Osteoblast (primary cell): ENCODE results near the gene PPP6R1. TPM values are rescaled to one million over a fixed set of nuclear protein-coding genes. Genes with fewer than 3 reads are reported as not detected.

ENCODE experiments used
- DNase-seq: peaks from one replicate; pipeline ENCODE4 v3.0.0; 2011; ENCODE audit warnings: low spot score, mixed read lengths; ENCODE audit not compliant: insufficient read length; ENCODE audit errors: missing footprints
- H2AFZ ChIP-seq: 2 replicates; pipeline ENCODE4 v1.6.0; 2011; ENCODE audit warnings: mild to moderate bottlenecking, low read length
- H3K27ac ChIP-seq: 2 replicates; pipeline ENCODE4 v1.5.1; 2011; ENCODE audit warnings: mild to moderate bottlenecking, low read depth, low read length, moderate library complexity
- H3K27me3 ChIP-seq: 2 replicates; pipeline ENCODE4 v1.6.0; 2012; ENCODE audit warnings: mild to moderate bottlenecking, control low read depth, inconsistent platforms, low read length, moderate library complexity; ENCODE audit not compliant: insufficient read depth
- H3K36me3 ChIP-seq: 2 replicates; pipeline ENCODE4 v1.5.1; 2011; ENCODE audit warnings: mild to moderate bottlenecking, low read length, control low read depth, moderate library complexity; ENCODE audit not compliant: insufficient read depth
- H3K4me1 ChIP-seq: 2 replicates; pipeline ENCODE4 v1.5.1; 2011; ENCODE audit warnings: mild to moderate bottlenecking, low read length, control low read depth, moderate library complexity; ENCODE audit not compliant: insufficient read depth
- H3K4me2 ChIP-seq: 2 replicates; pipeline ENCODE4 v1.6.0; 2011; ENCODE audit warnings: mild to moderate bottlenecking, low read length; ENCODE audit not compliant: insufficient read depth
- H3K4me3 ChIP-seq: fragments of 200-600 bp; sonication (generic); 3 replicates; pipeline ENCODE4 v1.5.1; 2012; ENCODE audit warnings: mild to moderate bottlenecking, low read length, inconsistent platforms; ENCODE audit not compliant: insufficient read depth
- H3K79me2 ChIP-seq: 2 replicates; pipeline ENCODE4 v1.6.0; 2012; ENCODE audit warnings: mild to moderate bottlenecking, low read length, control low read depth, inconsistent platforms; ENCODE audit not compliant: insufficient read depth
- H3K9me3 ChIP-seq: 2 replicates; pipeline ENCODE4 v1.5.1; 2011; ENCODE audit warnings: low read depth, low read length, control low read depth
- H4K20me1 ChIP-seq: 2 replicates; pipeline ENCODE4 v1.6.0; 2012; ENCODE audit warnings: mild to moderate bottlenecking, low read length, control low read depth; ENCODE audit not compliant: insufficient read depth
- CTCF ChIP-seq: IDR thresholded peaks from 2 replicates; pipeline ENCODE4 v1.5.1; 2011; ENCODE audit warnings: mild to moderate bottlenecking, low read depth, low read length, moderate library complexity; ENCODE audit errors: extremely low read depth
- total RNA-seq: library from RNA; depleted of rRNA; stranded (reverse); fragments of >200 nt; gene quantifications from 2 replicates; pipeline ENCODE4 v1.2.3, GENCODE V29; 2012

Gene PPP6R1
- 27.1 and 32.6 TPM in 2 replicates for total RNA-seq

GRCh38 chr19:55258828-55259539, at the start of gene PPP6R1:
TSS of gene PPP6R1 (minus strand) at chr19:55259017. CDS start at chr19:55247103, 11,914 bp downstream.
- H3K4me2 ChIP-seq: peak within 1 kb of the TSS; percentile 95
- H2AFZ ChIP-seq: peak within 1 kb of the TSS; percentile 99
- peaks cover 28% of the 10 kb centered on the region for H3K4me1 ChIP-seq
- H3K27ac ChIP-seq: peak within 1 kb of the TSS; percentile 92
- H4K20me1 ChIP-seq: peaks cover 40% of the 10 kb centered on the region
- peaks cover 48% of the 10 kb centered on the region for H3K79me2 ChIP-seq
- peak within 1 kb of the TSS; percentile 94 for H3K4me3 ChIP-seq
- no peak for TF ChIP-seq CTCF
- DNase-seq: peak; percentile 100
- no peaks in the 10 kb centered on the region for H3K27me3 ChIP-seq
- no peaks in the 10 kb centered on the region for H3K9me3 ChIP-seq
- no peaks in the 10 kb centered on the region for H3K36me3 ChIP-seq

- H3K4me1 ChIP-seq: no peaks in the 10 kb centered on the region
- peak; percentile 79 for DNase-seq
- H3K4me2 ChIP-seq: no peak overlapping the region
- H3K9me3 ChIP-seq: no peaks in the 10 kb centered on the region
- H3K4me3 ChIP-seq: no peak overlapping the region
- no peaks in the 10 kb centered on the region for H3K79me2 ChIP-seq
- no peak for TF ChIP-seq CTCF
- no peak overlapping the region for H3K27ac ChIP-seq
- H3K36me3 ChIP-seq: peaks cover 25% of the 10 kb centered on the region
- no peaks in the 10 kb centered on the region for H3K27me3 ChIP-seq
- H2AFZ ChIP-seq: no peak overlapping the region
- H4K20me1 ChIP-seq: no peaks in the 10 kb centered on the region
Measured at GRCh38 chr19:55308281-55308680, 49.5 kb upstream of the PPP6R1 start.

- Histone ChIP-seq H3K4me1 (peaks cover 4% of the 10 kb centered on the region), H3K4me2 (no peak overlapping the region), H3K79me2 (no peaks in the 10 kb centered on the region), H2AFZ (no peak overlapping the region), H3K4me3 (no peak overlapping the region), H3K36me3 (peaks cover 30% of the 10 kb centered on the region), H3K27ac (no peak overlapping the region), H3K27me3 (no peaks in the 10 kb centered on the region), H4K20me1 (no peaks in the 10 kb centered on the region), H3K9me3 (no peaks in the 10 kb centered on the region)
- peak; percentile 81 for DNase-seq
- TF ChIP-seq CTCF: no peak
Measured at GRCh38 chr19:55306712-55307111, 47.9 kb upstream of the PPP6R1 start.

- Histone ChIP-seq H2AFZ (no peak overlapping the region), H3K36me3 (peaks cover 30% of the 10 kb centered on the region)
- peak; percentile 73 for DNase-seq
Measured at GRCh38 chr19:55305983-55306562, 47.3 kb upstream of the PPP6R1 start.

More at GRCh38 chr19:55305983-55306562, 47.3 kb upstream of the PPP6R1 start:
- Histone ChIP-seq H3K4me3 (no peak overlapping the region), H3K79me2 (no peaks in the 10 kb centered on the region), H4K20me1 (no peaks in the 10 kb centered on the region), H3K27me3 (no peaks in the 10 kb centered on the region), H3K27ac (no peak overlapping the region), H3K4me1 (peaks cover 7% of the 10 kb centered on the region), H3K4me2 (no peak overlapping the region), H3K9me3 (no peaks in the 10 kb centered on the region)
- TF ChIP-seq CTCF: no peak
